ENCODE measurements around the gene DQX1.
"Not testable (repeated sequence)": the region's sequence is repeated elsewhere in the genome, so short reads cannot be mapped to it uniquely, and the experiment has no call there.

Gene DQX1

DNA sequence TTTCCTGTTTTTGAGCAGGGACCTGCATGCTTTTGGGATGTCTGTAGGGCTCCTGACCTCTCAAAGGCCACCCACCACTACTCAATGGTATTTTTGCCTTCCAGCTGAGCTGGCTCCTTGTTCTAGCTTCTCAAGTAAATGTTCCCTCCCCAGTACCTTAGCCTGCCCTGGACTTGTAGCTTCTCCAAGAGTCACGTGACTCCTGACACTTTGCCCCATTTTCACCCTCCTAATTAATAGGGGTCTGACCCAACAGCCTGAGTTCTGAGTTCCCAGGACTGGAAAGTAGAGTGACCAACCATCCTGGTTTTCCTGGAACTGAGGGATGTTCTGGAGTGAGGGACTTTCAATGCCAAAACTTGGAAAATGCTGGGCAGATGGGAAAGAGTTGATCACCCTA lies 30.6 kb downstream of the DQX1 start:
- Histone ChIP-seq H3K27ac (ENCODE audit: low read length) (no peak overlapping the region), H3K9me3 (ENCODE audit: control insufficient read depth in 1 of 2, low read length in 2 of 2) (no peaks in the 10 kb centered on the region), H3K36me3 (ENCODE audit: control insufficient read depth in 1 of 2, insufficient read depth in 2 of 2, low read length in 2 of 2) (peaks cover 37 to 39% of the 10 kb centered on the region in 2 donors), H3K4me1 (ENCODE audit: control insufficient read depth in 1 of 2, insufficient read depth in 2 of 2, low read length in 2 of 2) (peaks cover 3 to 30% of the 10 kb centered on the region in 2 donors), H3K27me3 (ENCODE audit: low read depth, low read length) (peaks cover 27% of the 10 kb centered on the region), H3K4me3 (ENCODE audit: low read depth in 1 of 2, low read length in 2 of 2) (no peak overlapping the region)

DNA sequence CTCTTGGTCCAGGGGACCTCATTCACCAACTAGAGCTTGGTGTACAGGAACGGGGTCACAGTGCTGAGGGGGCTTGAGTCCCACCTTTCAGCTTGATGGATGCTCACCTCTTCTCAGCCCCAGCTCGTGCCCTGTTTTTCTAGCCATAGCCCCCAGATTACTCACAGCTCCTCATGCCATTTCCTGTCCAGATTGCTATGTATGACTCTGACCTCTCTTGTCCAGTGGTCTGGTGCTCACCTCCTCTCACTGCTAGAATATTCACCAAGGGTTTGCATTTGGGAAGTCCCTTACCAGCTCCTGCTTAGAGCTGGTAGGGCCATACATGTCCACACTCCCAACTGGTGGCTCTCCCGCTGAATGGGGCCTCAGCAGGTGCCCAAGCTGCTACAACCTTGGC lies 32.5 kb downstream of the DQX1 start:
- H3K4me1 ChIP-seq (ENCODE audit: control insufficient read depth in 1 of 2, insufficient read depth in 2 of 2, low read length in 2 of 2), result peaks cover 2 to 14% of the 10 kb centered on the region in 2 donors

DNA sequence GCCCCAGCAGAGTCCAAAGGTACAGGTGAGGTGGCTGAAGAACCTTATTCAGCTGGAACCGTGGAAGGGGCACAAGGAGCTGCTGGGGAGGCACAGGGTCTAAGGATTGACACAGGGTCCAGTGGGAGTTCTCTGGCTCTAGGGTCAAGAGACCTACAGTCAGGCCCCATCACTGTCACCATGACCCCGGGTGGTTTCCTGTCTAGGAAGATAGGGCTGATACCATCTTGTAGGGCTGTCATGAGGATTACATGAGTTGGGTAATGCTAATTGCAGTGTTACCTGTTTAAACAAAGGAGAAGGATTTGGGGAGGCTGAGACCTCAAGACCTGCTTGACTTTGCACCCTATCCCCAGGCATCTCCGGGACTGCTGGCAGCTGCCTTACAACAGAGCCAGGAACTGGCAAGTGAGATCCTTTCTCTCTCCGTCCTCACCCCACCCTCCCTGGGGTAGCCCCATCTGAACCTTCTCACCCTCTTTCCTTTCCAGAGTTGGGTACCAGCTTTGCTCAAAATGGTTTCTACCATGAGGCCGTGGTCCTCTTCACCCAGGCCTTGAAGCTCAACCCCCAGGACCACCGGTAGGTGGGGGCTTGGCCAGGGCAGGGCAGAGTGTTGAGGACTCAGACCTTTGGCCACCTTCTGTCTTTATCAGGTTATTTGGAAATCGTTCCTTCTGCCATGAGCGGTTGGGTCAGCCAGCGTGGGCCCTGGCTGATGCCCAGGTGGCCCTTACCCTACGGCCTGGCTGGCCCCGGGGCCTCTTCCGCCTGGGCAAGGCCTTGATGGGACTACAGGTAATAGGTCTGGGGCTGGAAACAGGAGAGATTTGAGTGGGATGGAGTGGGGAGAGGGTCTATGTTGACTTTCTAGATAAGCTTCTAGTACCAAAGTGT lies 34.1 kb downstream of the DQX1 start:
- H3K9me3 ChIP-seq (ENCODE audit: control insufficient read depth in 1 of 2, low read length in 2 of 2), result no peaks in the 10 kb centered on the region
- H3K4me1 ChIP-seq (ENCODE audit: control insufficient read depth in 1 of 2, insufficient read depth in 2 of 2, low read length in 2 of 2), result no peaks in the 10 kb centered on the region
- no peak overlapping the region for H3K27ac ChIP-seq (ENCODE audit: low read length)
- H3K27me3 ChIP-seq (ENCODE audit: low read depth, low read length), result peaks cover 2% of the 10 kb centered on the region
- peaks cover 40 to 60% of the 10 kb centered on the region in 2 donors for H3K36me3 ChIP-seq (ENCODE audit: control insufficient read depth in 1 of 2, insufficient read depth in 2 of 2, low read length in 2 of 2)
- H3K4me3 ChIP-seq (ENCODE audit: low read depth in 1 of 2, low read length in 2 of 2), result no peak overlapping the region

More for the DNA sequence above, 32.5 kb downstream of the DQX1 start:
- no peak overlapping the region for H3K27ac ChIP-seq (ENCODE audit: low read length)
- H3K36me3 ChIP-seq (ENCODE audit: control insufficient read depth in 1 of 2, insufficient read depth in 2 of 2, low read length in 2 of 2), result peaks cover 40 to 50% of the 10 kb centered on the region in 2 donors
- H3K27me3 ChIP-seq (ENCODE audit: low read depth, low read length), result peaks cover 10% of the 10 kb centered on the region
- no peaks in the 10 kb centered on the region for H3K9me3 ChIP-seq (ENCODE audit: control insufficient read depth in 1 of 2, low read length in 2 of 2)
- no peak overlapping the region for H3K4me3 ChIP-seq (ENCODE audit: low read depth in 1 of 2, low read length in 2 of 2)

DNA sequence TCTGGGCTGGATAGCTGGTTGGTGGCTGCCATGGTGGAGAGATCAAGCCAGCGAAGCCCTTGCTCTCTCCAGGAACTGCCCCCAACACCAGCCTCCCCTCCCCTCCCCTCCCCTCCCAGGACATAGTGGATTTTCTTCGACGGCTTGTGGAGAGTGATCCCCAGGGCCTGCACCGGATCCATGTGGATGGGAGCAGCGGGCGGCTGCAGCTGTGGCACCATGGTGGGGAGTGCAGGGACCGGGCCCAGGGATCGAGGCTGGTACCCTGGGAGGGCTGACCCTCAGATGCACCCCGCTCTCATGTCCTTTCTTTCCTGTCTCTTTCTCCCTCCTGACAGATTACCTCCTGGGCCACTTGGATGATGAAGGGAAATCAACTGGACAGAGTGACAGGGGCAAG lies 36.1 kb downstream of the DQX1 start:
- H3K4me3 ChIP-seq (ENCODE audit: low read depth in 1 of 2, low read length in 2 of 2), result no peak overlapping the region
- no peaks in the 10 kb centered on the region for H3K9me3 ChIP-seq (ENCODE audit: control insufficient read depth in 1 of 2, low read length in 2 of 2)
- no peaks in the 10 kb centered on the region for H3K27me3 ChIP-seq (ENCODE audit: low read depth, low read length)
- H3K27ac ChIP-seq (ENCODE audit: low read length), result no peak overlapping the region
- H3K36me3 ChIP-seq (ENCODE audit: control insufficient read depth in 1 of 2, insufficient read depth in 2 of 2, low read length in 2 of 2), result peaks cover 44 to 73% of the 10 kb centered on the region in 2 donors
- H3K4me1 ChIP-seq (ENCODE audit: control insufficient read depth in 1 of 2, insufficient read depth in 2 of 2, low read length in 2 of 2), result no peaks in the 10 kb centered on the region

DNA sequence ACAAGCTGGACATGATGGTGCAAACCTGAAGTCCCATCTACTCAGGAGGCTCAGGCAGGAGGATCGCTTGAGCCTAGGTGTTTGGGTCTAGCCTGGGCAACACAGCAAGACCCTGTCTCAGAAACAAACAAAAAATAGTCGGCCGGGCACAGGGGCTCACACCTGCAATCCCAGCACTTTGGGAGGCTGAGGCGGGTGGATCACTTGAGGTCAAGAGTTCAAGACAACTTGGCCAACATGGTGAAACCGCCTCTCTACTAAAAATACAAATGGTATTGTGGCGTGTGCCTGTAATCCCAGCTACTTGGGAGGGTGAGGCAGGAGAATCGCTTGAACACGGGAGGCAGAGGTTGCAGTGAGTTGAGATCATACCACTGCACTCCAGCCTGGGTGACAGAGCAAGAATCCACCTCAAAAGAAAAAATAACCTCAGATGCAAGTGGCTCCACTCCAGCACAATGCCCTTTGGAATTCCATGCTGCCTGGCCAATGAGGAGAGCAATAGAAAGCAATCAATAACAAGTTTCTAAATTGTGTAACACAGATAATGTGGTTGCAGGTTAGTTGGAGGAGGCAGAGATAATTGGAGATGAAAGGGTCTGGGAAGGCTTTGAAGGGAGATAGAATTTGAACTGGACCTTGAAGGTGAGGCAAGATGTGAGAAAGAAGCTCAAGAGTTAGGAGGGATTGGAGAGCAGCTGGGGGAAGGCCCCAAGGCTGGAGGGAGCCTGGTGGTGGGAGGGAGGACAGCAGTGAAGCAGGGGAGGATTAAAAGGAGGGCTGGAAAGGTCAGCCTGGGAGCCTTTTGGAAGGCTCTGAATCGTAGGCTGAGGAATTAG lies 37.2 kb downstream of the DQX1 start:
- no peak overlapping the region for H3K27ac ChIP-seq (ENCODE audit: low read length)
- no peak overlapping the region for H3K4me3 ChIP-seq (ENCODE audit: low read depth in 1 of 2, low read length in 2 of 2)
- H3K27me3 ChIP-seq (ENCODE audit: low read depth, low read length), result no peaks in the 10 kb centered on the region
- peaks cover 41 to 69% of the 10 kb centered on the region in 2 donors for H3K36me3 ChIP-seq (ENCODE audit: control insufficient read depth in 1 of 2, insufficient read depth in 2 of 2, low read length in 2 of 2)
- H3K9me3 ChIP-seq (ENCODE audit: control insufficient read depth in 1 of 2, low read length in 2 of 2), result no peaks in the 10 kb centered on the region
- peaks cover 0 to 6% of the 10 kb centered on the region in 2 donors for H3K4me1 ChIP-seq (ENCODE audit: control insufficient read depth in 1 of 2, insufficient read depth in 2 of 2, low read length in 2 of 2)

DNA sequence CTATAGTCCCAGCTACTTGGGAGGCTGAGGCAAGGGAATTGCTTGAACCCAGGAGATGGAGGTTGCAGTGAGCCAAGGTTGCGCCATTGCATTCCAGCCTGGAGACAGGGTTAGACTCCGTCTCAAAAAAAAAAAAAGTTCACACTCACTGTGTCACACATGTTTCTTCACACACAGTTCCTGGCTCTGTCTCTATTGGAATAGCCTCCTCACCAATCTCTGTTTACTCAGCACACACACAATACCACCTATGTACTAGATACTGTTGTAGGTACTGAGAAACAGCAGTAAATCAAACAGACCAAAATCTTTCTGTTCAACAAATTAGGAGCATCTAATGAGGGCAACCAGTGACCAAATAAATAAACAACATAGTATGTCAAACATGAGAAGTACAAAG lies 39.9 kb downstream of the DQX1 start:
- H3K27me3 ChIP-seq (ENCODE audit: low read depth, low read length), result no peaks in the 10 kb centered on the region
- no peaks in the 10 kb centered on the region for H3K9me3 ChIP-seq (ENCODE audit: control insufficient read depth in 1 of 2, low read length in 2 of 2)
- peaks cover 7 to 24% of the 10 kb centered on the region in 2 donors for H3K4me1 ChIP-seq (ENCODE audit: control insufficient read depth in 1 of 2, insufficient read depth in 2 of 2, low read length in 2 of 2)
- H3K27ac ChIP-seq (ENCODE audit: low read length), result no peak overlapping the region
- H3K4me3 ChIP-seq (ENCODE audit: low read depth in 1 of 2, low read length in 2 of 2), result no peak overlapping the region
- H3K36me3 ChIP-seq (ENCODE audit: control insufficient read depth in 1 of 2, insufficient read depth in 2 of 2, low read length in 2 of 2), result peaks cover 13 to 41% of the 10 kb centered on the region in 2 donors

DNA sequence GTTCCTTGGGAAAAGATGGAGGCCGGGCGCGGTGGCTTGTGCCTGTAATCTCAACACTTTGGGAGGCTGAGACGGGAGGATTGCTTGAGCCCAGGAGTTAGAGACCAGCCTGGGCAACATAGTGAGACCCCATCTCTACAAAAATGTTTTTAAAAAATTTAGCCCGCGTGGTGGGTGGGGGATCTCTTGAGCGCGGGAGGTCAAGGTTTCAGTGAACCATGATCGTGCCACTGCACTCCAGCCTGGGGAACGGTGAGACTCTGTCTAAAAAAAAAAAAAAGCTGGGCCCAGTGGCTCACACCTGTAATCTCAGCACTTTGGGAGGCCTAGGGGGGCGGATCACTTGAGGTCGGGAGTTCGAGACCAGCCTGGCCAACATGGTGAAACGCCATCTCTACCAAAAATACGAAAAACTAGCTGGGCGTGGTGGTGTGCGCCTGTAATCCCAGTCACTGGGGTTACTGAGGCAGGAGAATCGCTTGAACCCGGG lies 42.3 kb downstream of the DQX1 start:
- Histone ChIP-seq H3K4me3 (ENCODE audit: low read depth in 1 of 2, low read length in 2 of 2) (peak overlapping the region; percentile 98), H3K36me3 (ENCODE audit: control insufficient read depth in 1 of 2, insufficient read depth in 2 of 2, low read length in 2 of 2) (peaks cover 7 to 24% of the 10 kb centered on the region in 2 donors), H3K4me1 (ENCODE audit: control insufficient read depth in 1 of 2, insufficient read depth in 2 of 2, low read length in 2 of 2) (peaks cover 13 to 30% of the 10 kb centered on the region in 2 donors), H3K27ac (ENCODE audit: low read length) (peak overlapping the region; percentile 96)
- not testable (repeated sequence) for H3K27me3 ChIP-seq (ENCODE audit: low read depth, low read length); H3K9me3 ChIP-seq (ENCODE audit: control insufficient read depth in 1 of 2, low read length in 2 of 2)

DNA sequence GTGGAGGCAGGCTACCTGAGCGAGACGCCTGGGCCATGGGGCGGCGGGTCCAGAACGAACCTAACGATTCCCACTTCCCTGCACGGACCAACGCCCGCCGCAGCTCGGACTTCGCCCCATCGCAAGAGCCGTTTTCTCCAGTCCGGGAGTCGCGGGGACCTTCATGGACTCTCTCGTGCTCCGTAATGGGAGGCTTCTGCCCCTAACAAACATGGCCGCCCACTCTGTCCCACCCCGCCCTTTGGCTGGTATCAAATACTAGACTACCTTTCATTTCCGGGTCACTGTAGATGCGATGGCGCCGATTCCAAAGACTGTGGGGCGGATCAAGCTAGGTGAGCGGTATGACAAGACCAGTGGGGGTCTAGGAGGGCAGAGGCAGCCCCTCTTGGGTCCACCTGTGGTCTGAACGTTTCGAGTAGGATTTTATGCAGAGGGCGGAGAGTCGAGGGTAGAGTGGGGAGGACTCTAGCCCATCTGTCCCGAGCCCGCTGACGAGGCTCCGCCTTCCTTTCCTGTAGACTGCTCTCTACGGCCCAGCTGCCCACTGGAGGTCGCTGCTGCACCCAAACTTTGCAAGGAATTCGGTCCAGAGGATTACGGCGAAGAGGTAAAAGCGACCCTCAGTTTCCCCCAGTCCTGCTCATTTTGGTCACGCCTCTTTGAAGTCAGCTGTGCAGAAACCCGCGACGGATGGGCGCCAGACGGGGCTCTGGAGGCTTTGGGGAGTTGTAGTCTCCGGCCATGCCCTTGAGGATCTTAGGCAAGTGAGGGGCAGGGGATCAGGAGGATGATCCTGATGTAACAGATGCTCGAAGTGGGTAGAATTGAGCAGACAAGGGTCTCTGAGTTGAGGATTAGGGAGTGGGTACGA lies 43.0 kb downstream of the DQX1 start, which contains the start of the genes CCDC142 and TTC31:
Gene CCDC142 (minus strand): TSS at position 198 of the 874 bp plus-strand sequence. CDS start 161 bp downstream, at position 37.
Gene TTC31 (plus strand): TSS at position 281 of the 874 bp plus-strand sequence. CDS start 15 bp downstream, at position 296.
- Histone ChIP-seq H3K36me3 (ENCODE audit: control insufficient read depth in 1 of 2, insufficient read depth in 2 of 2, low read length in 2 of 2) (peaks cover 7 to 18% of the 10 kb centered on the region in 2 donors), H3K9me3 (ENCODE audit: control insufficient read depth in 1 of 2, low read length in 2 of 2) (no peaks in the 10 kb centered on the region), H3K27ac (ENCODE audit: low read length) (peak within 1 kb of the TSS; percentile 96), H3K4me3 (ENCODE audit: low read depth in 1 of 2, low read length in 2 of 2) (peak within 1 kb of the TSS; percentile 98), H3K4me1 (ENCODE audit: control insufficient read depth in 1 of 2, insufficient read depth in 2 of 2, low read length in 2 of 2) (peaks cover 13 to 30% of the 10 kb centered on the region in 2 donors), H3K27me3 (ENCODE audit: low read depth, low read length) (no peaks in the 10 kb centered on the region)

DNA sequence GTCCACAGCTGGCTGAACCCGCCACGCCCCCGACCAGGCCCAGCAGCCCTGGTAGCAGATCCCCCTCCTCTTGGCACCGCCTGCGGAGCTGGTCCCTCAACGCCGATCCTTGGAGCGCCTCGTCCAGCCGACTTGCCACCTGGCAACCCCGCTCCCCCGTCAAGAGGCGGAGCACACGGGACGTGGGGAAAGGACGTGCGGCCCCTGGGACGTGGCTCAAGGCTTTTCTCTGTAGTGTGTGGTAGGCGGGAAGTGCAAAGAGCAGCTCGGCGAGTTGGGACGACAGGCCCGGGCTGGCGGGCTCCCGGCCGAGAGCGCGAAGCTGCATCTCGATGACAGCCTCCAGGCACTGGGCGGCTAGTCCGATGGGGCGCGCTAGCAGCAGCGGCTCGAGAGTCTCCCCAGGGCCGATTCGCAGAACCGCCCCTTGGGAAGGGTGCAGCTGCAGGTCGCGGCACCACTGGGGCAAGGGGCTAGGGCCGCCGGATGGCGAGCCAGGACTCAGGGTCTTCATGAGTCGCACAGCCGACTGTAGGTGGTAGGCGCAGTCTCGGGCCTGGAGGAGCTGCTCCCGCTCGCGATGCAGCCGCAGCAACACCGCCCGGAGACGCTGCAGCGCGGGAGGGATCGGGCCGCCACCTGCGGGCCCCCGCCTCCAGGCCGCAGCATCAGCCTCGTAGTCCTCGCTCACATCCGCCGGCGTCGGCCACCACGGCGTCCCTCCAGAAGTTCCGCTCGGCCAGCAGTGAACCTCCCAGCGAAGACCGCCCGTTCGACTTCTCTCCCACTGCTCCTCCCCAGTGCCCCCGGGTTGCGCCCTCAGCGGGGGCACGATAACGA lies 43.9 kb downstream of the DQX1 start:
- Histone ChIP-seq H3K27ac (ENCODE audit: low read length) (peak overlapping the region; percentile 96), H3K27me3 (ENCODE audit: low read depth, low read length) (no peaks in the 10 kb centered on the region), H3K4me1 (ENCODE audit: control insufficient read depth in 1 of 2, insufficient read depth in 2 of 2, low read length in 2 of 2) (peaks cover 13 to 30% of the 10 kb centered on the region in 2 donors), H3K9me3 (ENCODE audit: control insufficient read depth in 1 of 2, low read length in 2 of 2) (no peaks in the 10 kb centered on the region), H3K4me3 (ENCODE audit: low read depth in 1 of 2, low read length in 2 of 2) (peak overlapping the region; percentile 98), H3K36me3 (ENCODE audit: control insufficient read depth in 1 of 2, insufficient read depth in 2 of 2, low read length in 2 of 2) (peaks cover 11 to 13% of the 10 kb centered on the region in 2 donors)

DNA sequence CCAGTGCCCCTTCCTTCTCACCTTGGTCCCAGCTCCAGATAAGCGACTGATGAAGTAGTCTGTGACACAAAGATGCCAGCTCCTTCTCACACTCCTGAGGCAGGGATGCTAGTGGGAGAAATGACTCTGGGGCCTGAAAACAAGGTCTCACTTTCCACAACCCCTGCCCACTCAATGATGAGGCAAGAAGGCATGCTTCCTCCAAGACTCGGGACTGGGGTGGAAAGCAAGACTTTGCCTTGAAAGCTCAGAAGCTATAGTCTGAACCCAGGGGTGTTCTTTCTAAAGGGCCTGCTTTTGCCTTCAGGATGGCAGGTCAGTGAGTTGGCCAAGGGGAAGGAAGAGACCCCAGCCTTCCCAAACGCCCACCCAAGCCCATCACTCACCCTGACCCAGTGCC lies 44.6 kb downstream of the DQX1 start:
- H3K27ac ChIP-seq (ENCODE audit: low read length), result no peak overlapping the region
- peak overlapping the region; percentile 98 for H3K4me3 ChIP-seq (ENCODE audit: low read depth in 1 of 2, low read length in 2 of 2)
- peaks cover 13 to 30% of the 10 kb centered on the region in 2 donors for H3K4me1 ChIP-seq (ENCODE audit: control insufficient read depth in 1 of 2, insufficient read depth in 2 of 2, low read length in 2 of 2)
- peaks cover 11 to 13% of the 10 kb centered on the region in 2 donors for H3K36me3 ChIP-seq (ENCODE audit: control insufficient read depth in 1 of 2, insufficient read depth in 2 of 2, low read length in 2 of 2)
- no peaks in the 10 kb centered on the region for H3K27me3 ChIP-seq (ENCODE audit: low read depth, low read length)
- H3K9me3 ChIP-seq (ENCODE audit: control insufficient read depth in 1 of 2, low read length in 2 of 2), result no peaks in the 10 kb centered on the region

All from muscle layer of duodenum (tissue), 2 donors.